ENCODE measurements around the gene SLC6A9.

GRCh38 chr1:43960798-43961197, 70.5 kb downstream of the SLC6A9 start:
- TF ChIP-seq GABPA (IDR thresholded peaks at IDR 0.05; ENCODE audit: borderline replicate concordance, insufficient read depth, low read length) (no peak), EZH2 (IDR thresholded peaks at IDR 0.05; ENCODE audit: low read depth, low read length, severe bottlenecking) (no peak)

Measured in H1 (cell line).